Hematopoietic multipotent progenitor cell treated with erythropoietin and hydrocortisone succinate and interleukin-3 and kit ligand, for 6 days (in vitro differentiated cells): ENCODE measurements around the gene CDH13.

ENCODE experiments used
- DNase-seq: peaks from one replicate; pipeline ENCODE4 v3.0.0-alpha.2; 2015

Gene CDH13

GRCh38 chr16:82751020-82751419 lies 124.3 kb downstream of the CDH13 start:
- DNase-seq, result no peak

- DNase-seq, result no peak
Observed at GRCh38 chr16:82752172-82752571, 125.4 kb downstream of the CDH13 start.

- DNase-seq, result no peak
Observed at GRCh38 chr16:82753821-82754220, 127.1 kb downstream of the CDH13 start.

- no peak for DNase-seq
Observed at GRCh38 chr16:82754716-82755513, 128.1 kb downstream of the CDH13 start.

GRCh38 chr16:82755570-82756282 lies 129.0 kb downstream of the CDH13 start:
- no peak for DNase-seq

- no peak for DNase-seq
Observed at GRCh38 chr16:82756283-82756599, 129.5 kb downstream of the CDH13 start.

- DNase-seq, result no peak
Observed at GRCh38 chr16:82758406-82758805, 131.6 kb downstream of the CDH13 start.

- DNase-seq, result no peak
Observed at GRCh38 chr16:82758904-82759303, 132.1 kb downstream of the CDH13 start.

GRCh38 chr16:82761236-82761635 lies 134.5 kb downstream of the CDH13 start:
- DNase-seq, result no peak

GRCh38 chr16:82761858-82762257 lies 135.1 kb downstream of the CDH13 start:
- no peak for DNase-seq

- DNase-seq, result no peak
Observed at GRCh38 chr16:82763371-82763770, 136.6 kb downstream of the CDH13 start.

GRCh38 chr16:82767198-82767597 lies 140.4 kb downstream of the CDH13 start:
- no peak for DNase-seq

- no peak for DNase-seq
Observed at GRCh38 chr16:82767808-82768207, 141.0 kb downstream of the CDH13 start.

- no peak for DNase-seq
Observed at GRCh38 chr16:82769845-82770244, 143.1 kb downstream of the CDH13 start.

GRCh38 chr16:82772215-82772614 lies 145.4 kb downstream of the CDH13 start:
- DNase-seq, result no peak

- no peak for DNase-seq
Observed at GRCh38 chr16:82773018-82773417, 146.2 kb downstream of the CDH13 start.

GRCh38 chr16:82776470-82777146 lies 149.8 kb downstream of the CDH13 start:
- no peak for DNase-seq

GRCh38 chr16:82782715-82783251 lies 156.0 kb downstream of the CDH13 start:
- no peak for DNase-seq

- DNase-seq, result no peak
Observed at GRCh38 chr16:82783933-82784572, 157.3 kb downstream of the CDH13 start.

- DNase-seq, result no peak
Observed at GRCh38 chr16:82784573-82784968, 157.8 kb downstream of the CDH13 start.

GRCh38 chr16:82788225-82788624 lies 161.5 kb downstream of the CDH13 start:
- no peak for DNase-seq

GRCh38 chr16:82788919-82789318 lies 162.2 kb downstream of the CDH13 start:
- no peak for DNase-seq

GRCh38 chr16:82792693-82793092 lies 165.9 kb downstream of the CDH13 start:
- no peak for DNase-seq
